Neuronal stem cell (in vitro differentiated cells): ENCODE results near the gene PCSK9.

Experiments used
- DNase-seq: peaks from one replicate; pipeline ENCODE4 v3.0.0-alpha.2; 2013; ENCODE audit warnings: low spot score
- H2AFZ ChIP-seq: one replicate; pipeline ENCODE4 v1.6.1; 2013; ENCODE audit warnings: mild to moderate bottlenecking, low read length, inconsistent platforms
- H2AK5ac ChIP-seq: 2 replicates; pipeline ENCODE4 v1.6.1; 2013; ENCODE audit warnings: low read depth, mild to moderate bottlenecking, inconsistent platforms, low read length, moderate library complexity, mixed read lengths
- H2BK120ac ChIP-seq: 2 replicates; pipeline ENCODE4 v1.6.1; 2013; ENCODE audit warnings: low read depth, mild to moderate bottlenecking, inconsistent platforms, low read length, moderate library complexity, mixed read lengths
- H2BK12ac ChIP-seq: one replicate; pipeline ENCODE4 v1.6.1; 2013; ENCODE audit warnings: low read length, inconsistent platforms
- H2BK15ac ChIP-seq: 2 replicates; pipeline ENCODE4 v1.6.1; 2013; ENCODE audit warnings: mild to moderate bottlenecking, low read length, inconsistent platforms, mixed read lengths
- H2BK5ac ChIP-seq: one replicate; pipeline ENCODE4 v1.6.1; 2013; ENCODE audit warnings: inconsistent platforms, mild to moderate bottlenecking, low read length, moderate library complexity
- H3K14ac ChIP-seq: one replicate; pipeline ENCODE4 v1.6.1; 2013; ENCODE audit warnings: low read length, inconsistent platforms
- H3K18ac ChIP-seq: 2 replicates; pipeline ENCODE4 v1.6.1; 2013; ENCODE audit warnings: low read length, inconsistent platforms
- H3K23ac ChIP-seq: 2 replicates; pipeline ENCODE4 v1.6.1; 2013; ENCODE audit warnings: low read depth, mild to moderate bottlenecking, mixed read lengths, low read length, inconsistent platforms; ENCODE audit not compliant: poor library complexity
- H3K27ac ChIP-seq: replicated peaks from 3 replicates; pipeline ENCODE4 v1.5.1; 2013; ENCODE audit warnings: low read length, inconsistent platforms
- H3K27me3 ChIP-seq, 3 experiments: 2 replicates each; pipeline ENCODE4 v1.6.1; 2013; ENCODE audit warnings: low read length in 3 of 3, mild to moderate bottlenecking in 2 of 3, inconsistent platforms in 1 of 3, low read depth in 1 of 3, mixed read lengths in 1 of 3, moderate library complexity in 1 of 3; ENCODE audit not compliant: control insufficient read depth in 3 of 3, insufficient read depth in 3 of 3
- H3K36me3 ChIP-seq, 2 donors: replicated peaks in 1 of 2; 2 replicates each; pipeline ENCODE4 v1.6.1; 2013; ENCODE audit warnings: low read length in 2 of 2; ENCODE audit not compliant: control insufficient read depth in 2 of 2, insufficient read depth in 2 of 2
- H3K4ac ChIP-seq: 2 replicates; pipeline ENCODE4 v1.6.1; 2013; ENCODE audit warnings: inconsistent platforms, mild to moderate bottlenecking, low read length, moderate library complexity
- H3K4me1 ChIP-seq, 2 donors: 1 replicate in 1 of 2; 2 replicates in 1 of 2; pipeline ENCODE4 v1.6.1; 2013; ENCODE audit warnings: low read length in 2 of 2, low read depth in 1 of 2; ENCODE audit not compliant: control insufficient read depth in 2 of 2, insufficient read depth in 1 of 2
- H3K4me2 ChIP-seq: one replicate; pipeline ENCODE4 v1.6.1; 2013; ENCODE audit warnings: mild to moderate bottlenecking, low read length, inconsistent platforms; ENCODE audit not compliant: insufficient read depth, poor library complexity, severe bottlenecking
- H3K4me3 ChIP-seq, 2 donors: 2 replicates each; pipeline ENCODE4 v1.5.1; 2013; ENCODE audit warnings: low read length in 2 of 2, mild to moderate bottlenecking in 2 of 2, inconsistent platforms in 1 of 2, moderate library complexity in 1 of 2
- H3K79me1 ChIP-seq: one replicate; pipeline ENCODE4 v1.6.1; 2013; ENCODE audit warnings: low read depth, mild to moderate bottlenecking, inconsistent platforms, low read length, moderate library complexity
- H3K9ac ChIP-seq: one replicate; pipeline ENCODE4 v1.6.1; 2013; ENCODE audit warnings: mild to moderate bottlenecking, low read depth, low read length, inconsistent platforms; ENCODE audit not compliant: poor library complexity
- H3K9me3 ChIP-seq, 2 donors: replicated peaks in 1 of 2; 2 replicates each; pipeline versions ENCODE3 to v1.6.1; 2013; ENCODE audit warnings: low read length in 2 of 2, mild to moderate bottlenecking in 2 of 2, inconsistent platforms in 1 of 2, low read depth in 1 of 2, mixed read lengths in 1 of 2, moderate library complexity in 1 of 2; ENCODE audit not compliant: control insufficient read depth in 2 of 2, insufficient read depth in 1 of 2
- H4K8ac ChIP-seq: one replicate; pipeline ENCODE4 v1.6.1; 2013; ENCODE audit warnings: low read depth, mild to moderate bottlenecking, inconsistent platforms, low read length, moderate library complexity
- H4K91ac ChIP-seq: one replicate; pipeline ENCODE4 v1.6.1; 2013; ENCODE audit warnings: low read length, low read depth, mild to moderate bottlenecking, inconsistent platforms; ENCODE audit not compliant: poor library complexity
- WGBS, 2 donors: extraction: QIAGEN DNeasy Blood & Tissue Kit; methylation state at CpG; one replicate each; pipeline ENCODE4 v1.1.7; 2013; ENCODE audit warnings: missing lambda C conversion rate in 2 of 2, mixed read lengths in 1 of 2; ENCODE audit not compliant: insufficient read length in 2 of 2, insufficient replicate concordance in 1 of 2; ENCODE audit errors: extremely low coverage in 2 of 2; 5-methylcytosine and 5-hydroxymethylcytosine counted together

The PCSK9 gene

DNA sequence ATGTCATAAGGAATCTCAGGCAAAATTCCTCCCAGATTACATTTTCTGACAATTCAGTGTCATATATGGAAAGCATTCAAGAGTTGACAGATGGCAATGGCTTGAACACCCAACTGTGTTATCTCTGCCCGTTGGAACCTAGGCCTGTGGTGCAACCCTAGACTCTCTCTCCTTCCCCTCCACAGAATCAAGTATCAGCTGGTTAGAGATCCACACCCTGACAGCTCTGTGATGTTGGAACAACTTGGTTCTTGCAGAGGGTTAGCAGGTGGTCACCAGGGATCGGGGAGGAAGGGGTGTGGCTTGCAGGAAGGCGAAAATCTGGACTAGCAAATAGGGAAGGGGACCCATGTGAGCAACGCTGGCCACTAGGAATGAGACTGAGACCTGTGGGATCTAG is 26.3 kb downstream of the PCSK9 start:
- Histone ChIP-seq H3K14ac (no peak overlapping the region), H3K27me3 (no peaks in the 10 kb centered on the region), H4K8ac (no peak overlapping the region), H2AFZ (no peak overlapping the region), H3K36me3 (peaks cover 25 to 48% of the 10 kb centered on the region in 2 donors), H3K9me3 (no peaks in the 10 kb centered on the region), H3K79me1 (peaks cover 3% of the 10 kb centered on the region), H3K9ac (no peak overlapping the region), H3K18ac (no peak overlapping the region), H2BK120ac (no peak overlapping the region), H3K4me3 (no peak overlapping the region), H2BK15ac (no peak overlapping the region), H3K23ac (no peak overlapping the region), H4K91ac (no peak overlapping the region), H2AK5ac (no peak overlapping the region), H3K4ac (no peak overlapping the region), H3K4me1 (no peaks in the 10 kb centered on the region), H3K4me2 (no peak overlapping the region), H3K27ac (no peak overlapping the region), H2BK5ac (no peak overlapping the region), H2BK12ac (no peak overlapping the region)
- WGBS, 2 donors, result no CpG with 5 or more reads among the region's 4 CpGs
- no peak for DNase-seq

DNA sequence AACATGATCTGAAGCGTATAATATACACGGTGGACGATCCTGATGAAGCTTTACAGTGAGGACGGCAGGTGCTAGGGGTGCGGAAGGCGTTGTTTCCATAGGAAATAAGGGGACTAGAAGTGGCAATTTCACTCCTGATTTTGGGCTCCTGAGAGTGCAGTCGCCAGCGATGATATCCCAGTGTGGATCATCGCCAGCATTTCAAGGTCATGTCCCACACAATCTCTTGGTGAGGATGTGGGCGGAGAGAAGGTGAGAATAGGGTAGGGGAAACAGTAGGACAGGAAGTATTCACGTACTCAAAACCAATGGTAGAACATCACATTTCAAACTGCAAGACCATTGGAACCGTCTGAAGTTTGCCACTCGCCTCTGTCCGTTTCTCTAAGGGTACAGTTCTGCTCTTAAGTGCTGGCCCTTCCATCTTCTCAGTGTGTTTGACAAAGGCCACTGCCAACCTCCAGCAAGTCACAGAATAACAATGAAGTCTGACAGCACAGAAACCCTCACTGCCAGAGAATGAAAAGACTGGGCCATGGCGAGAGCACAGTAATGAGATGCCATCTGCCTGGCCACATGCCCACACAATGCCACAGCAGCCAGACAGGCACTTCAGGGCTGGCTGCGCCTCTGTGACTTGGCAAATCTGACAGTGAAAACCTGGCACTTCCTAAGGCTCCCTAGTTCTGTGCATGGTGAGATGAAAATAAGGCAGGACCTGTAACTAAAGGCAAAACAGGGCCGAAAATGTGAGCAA is 27.9 kb downstream of the PCSK9 start:
- Histone ChIP-seq H3K79me1 (peaks cover 3% of the 10 kb centered on the region), H2BK5ac (no peak overlapping the region), H4K8ac (no peak overlapping the region), H2BK15ac (no peak overlapping the region), H3K18ac (no peak overlapping the region), H3K4me2 (no peak overlapping the region), H3K4me1 (peaks cover 0 to 1% of the 10 kb centered on the region in 2 donors), H3K27me3 (no peaks in the 10 kb centered on the region), H4K91ac (no peak overlapping the region), H3K4ac (no peak overlapping the region), H3K23ac (no peak overlapping the region), H3K14ac (no peak overlapping the region), H3K4me3 (no peak overlapping the region), H3K27ac (no peak overlapping the region), H2AFZ (no peak overlapping the region), H3K9me3 (no peaks in the 10 kb centered on the region), H2AK5ac (no peak overlapping the region), H2BK12ac (no peak overlapping the region), H3K9ac (no peak overlapping the region), H2BK120ac (no peak overlapping the region), H3K36me3 (peaks cover 36 to 63% of the 10 kb centered on the region in 2 donors)
- DNase-seq, result no peak
- WGBS, 2 donors, result no CpG with 5 or more reads among the region's 17 CpGs

DNA sequence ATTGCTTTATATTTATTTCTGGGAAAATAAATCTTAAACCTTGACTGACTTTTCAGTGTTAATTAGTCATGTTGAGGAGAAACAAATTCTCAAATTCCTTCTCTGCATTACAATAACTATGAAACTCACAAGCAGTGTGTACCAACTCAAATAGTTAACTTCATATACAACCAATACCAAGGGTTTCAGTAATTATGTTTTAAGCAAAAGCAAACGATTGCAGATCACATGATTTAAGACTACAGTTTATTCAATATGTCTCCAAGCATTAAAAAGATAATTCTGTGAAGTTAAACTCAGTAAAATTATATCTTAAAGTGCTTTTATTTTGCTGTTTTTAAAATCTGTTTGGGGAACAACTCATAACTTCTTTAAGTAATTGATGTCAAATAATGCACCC is 28.6 kb downstream of the PCSK9 start:
- no peak overlapping the region for H2AK5ac ChIP-seq
- no peak overlapping the region for H3K27ac ChIP-seq
- no CpG with 5 or more reads among the region's 1 CpG for WGBS, 2 donors
- H2BK120ac ChIP-seq, result no peak overlapping the region
- H3K4ac ChIP-seq, result no peak overlapping the region
- H3K4me1 ChIP-seq, result peaks cover 0 to 1% of the 10 kb centered on the region in 2 donors
- H3K4me2 ChIP-seq, result no peak overlapping the region
- peaks cover 3% of the 10 kb centered on the region for H3K79me1 ChIP-seq
- no peak overlapping the region for H3K23ac ChIP-seq
- no peak overlapping the region for H2BK15ac ChIP-seq
- no peak overlapping the region for H3K14ac ChIP-seq
- H2BK5ac ChIP-seq, result no peak overlapping the region
- H3K9me3 ChIP-seq, result no peaks in the 10 kb centered on the region
- no peak overlapping the region for H3K18ac ChIP-seq
- no peak overlapping the region for H2BK12ac ChIP-seq
- H4K8ac ChIP-seq, result no peak overlapping the region
- H3K36me3 ChIP-seq, result peaks cover 38 to 71% of the 10 kb centered on the region in 2 donors
- no peaks in the 10 kb centered on the region for H3K27me3 ChIP-seq
- H4K91ac ChIP-seq, result no peak overlapping the region
- H3K9ac ChIP-seq, result no peak overlapping the region
- H2AFZ ChIP-seq, result no peak overlapping the region
- DNase-seq, result no peak
- no peak overlapping the region for H3K4me3 ChIP-seq

DNA sequence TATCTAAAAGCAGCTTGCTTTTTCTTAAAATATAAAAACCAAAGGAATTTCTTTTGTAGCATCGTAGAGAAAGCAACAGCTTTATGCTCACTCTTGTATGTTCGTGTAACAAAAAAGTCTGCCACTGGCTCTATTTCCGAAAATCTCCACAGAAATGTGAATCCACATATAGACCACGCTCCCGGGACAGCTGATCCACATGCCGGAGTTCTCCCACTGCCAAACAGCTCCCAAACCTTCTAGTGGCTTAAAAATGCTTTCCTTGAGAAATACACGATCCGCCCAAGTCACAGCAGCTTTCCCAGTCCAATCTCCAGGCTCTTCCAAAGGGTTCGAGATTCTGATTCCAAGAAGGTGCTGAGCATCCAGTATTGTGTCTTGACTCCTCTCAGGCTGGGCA is 29.3 kb downstream of the PCSK9 start:
- DNase-seq, result no peak
- no peak overlapping the region for H3K4ac ChIP-seq
- H3K9ac ChIP-seq, result no peak overlapping the region
- H2BK120ac ChIP-seq, result no peak overlapping the region
- no peak overlapping the region for H2BK12ac ChIP-seq
- no peak overlapping the region for H2BK5ac ChIP-seq
- H3K14ac ChIP-seq, result no peak overlapping the region
- no peaks in the 10 kb centered on the region for H3K27me3 ChIP-seq
- no peak overlapping the region for H2AK5ac ChIP-seq
- H3K79me1 ChIP-seq, result peaks cover 3% of the 10 kb centered on the region
- peaks cover 43 to 78% of the 10 kb centered on the region in 2 donors for H3K36me3 ChIP-seq
- H3K4me1 ChIP-seq, result peaks cover 0 to 1% of the 10 kb centered on the region in 2 donors
- no peak overlapping the region for H3K4me3 ChIP-seq
- H3K23ac ChIP-seq, result no peak overlapping the region
- WGBS, 2 donors, result no CpG with 5 or more reads among the region's 9 CpGs
- H4K8ac ChIP-seq, result no peak overlapping the region
- H3K18ac ChIP-seq, result no peak overlapping the region
- no peak overlapping the region for H2AFZ ChIP-seq
- no peak overlapping the region for H3K4me2 ChIP-seq
- H2BK15ac ChIP-seq, result no peak overlapping the region
- H4K91ac ChIP-seq, result no peak overlapping the region
- H3K9me3 ChIP-seq, result no peaks in the 10 kb centered on the region
- no peak overlapping the region for H3K27ac ChIP-seq
